NCI-H748 (cell line): Measurements from ENCODE around the gene CBLB.

ENCODE experiments used
- DNase-seq: peaks from one replicate; lab custom pipeline; 2025; ENCODE audit not compliant: unreplicated experiment; lab: John Stamatoyannopoulos, UW

The CBLB gene

GRCh38 chr3:105790534-105790933, 78.3 kb downstream of the CBLB start:
- no peak for DNase-seq

GRCh38 chr3:105788593-105788992, 80.2 kb downstream of the CBLB start:
- DNase-seq = no peak

GRCh38 chr3:105787453-105787852, 81.4 kb downstream of the CBLB start:
- DNase-seq = no peak

GRCh38 chr3:105786990-105787389, 81.8 kb downstream of the CBLB start:
- no peak for DNase-seq

GRCh38 chr3:105786241-105786640, 82.6 kb downstream of the CBLB start:
- no peak for DNase-seq

- no peak for DNase-seq
These were observed 83.0 kb downstream of the CBLB start for GRCh38 chr3:105785803-105786202.

GRCh38 chr3:105783631-105784030, 85.2 kb downstream of the CBLB start:
- DNase-seq = no peak

- DNase-seq = no peak
These were observed 86.9 kb downstream of the CBLB start for GRCh38 chr3:105781871-105782270.

GRCh38 chr3:105780107-105780506, 88.7 kb downstream of the CBLB start:
- no peak for DNase-seq

GRCh38 chr3:105775368-105775767, 93.4 kb downstream of the CBLB start:
- no peak for DNase-seq

GRCh38 chr3:105774444-105775180, 94.2 kb downstream of the CBLB start:
- DNase-seq = no peak

GRCh38 chr3:105773291-105773690, 95.5 kb downstream of the CBLB start:
- no peak for DNase-seq

GRCh38 chr3:105772635-105773034, 96.2 kb downstream of the CBLB start:
- DNase-seq = no peak

- no peak for DNase-seq
These were observed 97.4 kb downstream of the CBLB start for GRCh38 chr3:105771392-105771791.

GRCh38 chr3:105770410-105770809, 98.4 kb downstream of the CBLB start:
- no peak for DNase-seq

GRCh38 chr3:105767776-105768175, 101.0 kb downstream of the CBLB start:
- no peak for DNase-seq

- no peak for DNase-seq
These were observed 101.6 kb downstream of the CBLB start for GRCh38 chr3:105767216-105767615.

GRCh38 chr3:105765308-105765639, 103.5 kb downstream of the CBLB start:
- no peak for DNase-seq

GRCh38 chr3:105764378-105765307, 104.2 kb downstream of the CBLB start:
- DNase-seq = no peak

- no peak for DNase-seq
These were observed 105.2 kb downstream of the CBLB start for GRCh38 chr3:105763659-105764036.

- no peak for DNase-seq
These were observed 105.8 kb downstream of the CBLB start for GRCh38 chr3:105762749-105763658.
